GM10847 (cell line): ENCODE results near the gene ERBB4.

Source experiments
- POLR2A ChIP-seq: IDR thresholded peaks from 2 replicates; pipeline ENCODE4 v1.6.1; 2011; ENCODE audit not compliant: insufficient read length; ENCODE audit errors: extremely low read depth

Gene ERBB4

GRCh38 chr2:211404098-211404497 is 1134.5 kb downstream of the ERBB4 start:
- no peak for TF ChIP-seq POLR2A

DNA sequence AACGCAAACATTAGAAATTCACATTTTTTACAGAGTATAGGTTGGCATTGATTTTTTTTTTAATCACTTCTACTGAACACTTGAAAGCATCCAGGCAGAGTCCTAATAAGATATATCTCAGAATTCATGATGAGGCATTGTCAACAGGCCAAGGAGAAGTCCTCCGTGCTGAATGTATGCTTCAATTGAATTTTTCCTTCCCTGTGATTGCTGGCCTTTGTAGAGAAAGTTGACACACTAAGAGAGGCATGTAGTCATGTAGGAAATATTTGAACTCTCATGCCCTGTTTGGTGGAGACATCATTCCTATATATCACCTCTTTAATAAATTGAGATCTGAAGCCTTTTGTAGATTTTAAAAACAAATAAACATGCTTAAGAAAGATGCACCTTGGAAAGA is 1137.3 kb downstream of the ERBB4 start:
- TF ChIP-seq POLR2A: no peak

GRCh38 chr2:211397764-211398163 is 1140.8 kb downstream of the ERBB4 start:
- no peak for TF ChIP-seq POLR2A

GRCh38 chr2:211396815-211397214 is 1141.8 kb downstream of the ERBB4 start:
- TF ChIP-seq POLR2A: no peak

DNA sequence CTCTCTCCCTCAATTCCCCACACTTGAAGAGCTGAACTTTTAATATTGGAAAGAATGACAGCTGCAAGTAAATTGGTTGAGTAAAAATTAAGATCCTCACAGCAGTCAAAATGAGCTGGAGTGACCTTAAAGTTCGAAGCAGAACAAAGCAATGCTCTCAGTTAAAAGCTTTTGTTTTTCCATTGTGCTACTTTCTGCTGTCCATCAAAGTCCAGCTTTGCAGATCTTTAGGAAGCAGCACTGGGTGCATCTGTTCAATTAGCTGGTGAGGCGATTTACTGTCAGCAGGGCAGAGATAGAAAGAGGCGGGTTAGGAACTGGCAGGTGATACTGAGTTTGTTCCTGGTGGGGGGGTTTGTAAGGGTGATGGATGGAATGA is 1147.4 kb downstream of the ERBB4 start:
- TF ChIP-seq POLR2A: no peak

DNA sequence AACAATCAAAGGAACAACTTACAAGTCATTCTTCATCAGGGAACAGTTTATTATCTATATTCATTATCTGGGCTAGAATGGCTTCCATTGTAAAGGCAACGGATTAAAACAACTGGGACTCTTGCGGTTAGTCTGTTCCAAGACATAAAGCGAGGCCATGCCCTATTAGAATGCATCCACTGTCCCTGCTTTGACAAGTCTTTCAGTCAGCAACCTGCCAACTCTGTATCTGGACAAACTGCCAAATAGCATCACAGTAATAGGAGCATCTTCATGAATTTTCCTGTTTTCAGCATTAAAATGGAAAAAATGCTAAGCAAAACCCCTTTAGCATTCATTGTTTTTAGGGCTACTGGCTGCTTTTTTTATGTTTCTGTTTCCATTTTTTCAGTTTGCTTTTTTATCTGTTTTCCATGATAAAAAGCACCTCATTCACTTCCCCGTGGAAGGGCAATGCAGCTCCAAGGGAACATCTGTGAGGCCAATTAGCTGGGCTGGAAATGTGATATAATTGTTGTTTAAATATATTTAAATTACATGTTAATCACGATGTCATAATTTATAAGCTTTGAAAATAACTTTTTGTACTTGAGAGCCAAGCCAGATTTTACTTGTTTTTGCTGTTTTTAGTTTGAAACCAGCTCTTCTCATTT is 1147.9 kb downstream of the ERBB4 start:
- TF ChIP-seq POLR2A: no peak

DNA sequence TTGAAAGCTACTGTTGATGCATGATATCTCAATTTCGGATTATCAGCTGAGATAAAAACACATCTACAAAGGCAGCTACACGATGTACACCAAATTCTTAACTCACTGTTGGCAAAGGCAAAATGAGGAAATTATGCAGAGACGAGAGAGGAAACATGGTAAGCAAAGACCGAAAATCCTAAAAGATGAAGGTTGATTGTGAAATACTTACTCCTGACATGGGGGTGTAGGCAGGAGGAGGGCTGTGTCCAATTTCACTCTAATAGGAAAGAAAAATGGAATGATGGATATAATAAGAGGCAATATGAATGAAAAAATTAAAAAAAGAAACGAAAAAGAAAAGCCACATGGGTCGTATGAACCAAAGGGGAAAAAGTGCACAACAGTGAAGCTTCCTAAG is 1150.9 kb downstream of the ERBB4 start:
- TF ChIP-seq POLR2A: no peak

- TF ChIP-seq POLR2A: no peak
These were observed 1158.6 kb downstream of the ERBB4 start for GRCh38 chr2:211380041-211380440.

DNA sequence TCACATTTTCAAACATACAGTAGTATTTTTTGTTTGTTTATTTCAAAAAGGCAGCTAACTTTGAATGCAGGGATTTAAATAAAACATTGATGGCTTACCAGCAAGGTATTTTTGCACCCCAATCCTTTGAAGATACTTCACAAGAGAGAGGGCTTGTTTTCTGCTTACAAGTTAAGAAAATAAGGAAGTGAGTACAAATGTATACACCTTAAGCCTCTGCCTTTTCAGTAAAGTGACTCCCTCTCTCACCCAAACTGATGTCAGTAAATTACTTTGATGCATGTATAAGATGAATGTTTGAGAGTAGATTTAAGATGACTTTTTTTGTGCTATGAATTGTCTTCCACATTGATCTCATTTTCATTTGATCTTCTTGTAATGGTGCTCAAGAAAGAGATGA is 1162.2 kb downstream of the ERBB4 start:
- no peak for TF ChIP-seq POLR2A

GRCh38 chr2:211373203-211373602 is 1165.4 kb downstream of the ERBB4 start:
- no peak for TF ChIP-seq POLR2A

- TF ChIP-seq POLR2A: no peak
These were observed 1167.1 kb downstream of the ERBB4 start for GRCh38 chr2:211371465-211371864.

GRCh38 chr2:211368467-211368866 is 1170.1 kb downstream of the ERBB4 start:
- no peak for TF ChIP-seq POLR2A

GRCh38 chr2:211367711-211368110 is 1170.9 kb downstream of the ERBB4 start:
- no peak for TF ChIP-seq POLR2A

DNA sequence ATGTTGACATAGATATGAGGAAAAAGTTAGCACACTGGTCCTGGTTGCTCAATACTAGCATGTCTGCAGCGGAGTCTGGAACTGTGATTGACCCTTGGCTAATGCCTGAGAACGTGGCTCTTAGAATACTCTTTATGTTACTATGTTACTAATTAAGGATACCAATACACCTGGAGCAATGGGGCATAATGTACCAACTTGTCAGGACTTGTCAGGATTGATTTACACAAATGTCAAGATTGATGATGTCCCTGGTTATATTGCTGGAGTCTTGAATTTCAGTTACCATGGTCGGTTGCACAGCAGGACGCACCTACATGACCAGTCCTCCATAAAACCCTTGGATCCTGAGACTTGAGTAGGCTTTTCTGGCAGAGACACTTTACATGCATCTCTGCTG is 1171.3 kb downstream of the ERBB4 start:
- no peak for TF ChIP-seq POLR2A

DNA sequence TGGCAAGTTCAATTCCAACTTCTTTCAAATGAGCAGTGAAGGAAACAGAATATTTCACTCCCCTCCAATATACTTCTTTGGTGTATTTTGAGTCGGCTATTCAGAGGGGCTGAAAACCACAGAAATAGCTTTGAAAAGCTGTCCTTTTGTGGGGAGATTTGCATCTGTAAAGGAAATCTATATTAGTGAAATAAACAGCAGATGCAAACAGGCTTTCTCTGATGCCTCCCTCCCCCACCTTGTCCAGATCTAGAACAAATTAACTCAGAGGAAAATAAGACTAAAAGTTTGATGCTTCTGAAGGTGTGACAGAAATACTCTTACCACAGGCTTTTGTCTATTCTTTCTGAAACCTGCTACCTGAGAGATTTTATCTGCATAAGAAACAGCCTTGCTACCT is 1173.7 kb downstream of the ERBB4 start:
- no peak for TF ChIP-seq POLR2A

GRCh38 chr2:211361383-211361782 is 1177.2 kb downstream of the ERBB4 start:
- no peak for TF ChIP-seq POLR2A

DNA sequence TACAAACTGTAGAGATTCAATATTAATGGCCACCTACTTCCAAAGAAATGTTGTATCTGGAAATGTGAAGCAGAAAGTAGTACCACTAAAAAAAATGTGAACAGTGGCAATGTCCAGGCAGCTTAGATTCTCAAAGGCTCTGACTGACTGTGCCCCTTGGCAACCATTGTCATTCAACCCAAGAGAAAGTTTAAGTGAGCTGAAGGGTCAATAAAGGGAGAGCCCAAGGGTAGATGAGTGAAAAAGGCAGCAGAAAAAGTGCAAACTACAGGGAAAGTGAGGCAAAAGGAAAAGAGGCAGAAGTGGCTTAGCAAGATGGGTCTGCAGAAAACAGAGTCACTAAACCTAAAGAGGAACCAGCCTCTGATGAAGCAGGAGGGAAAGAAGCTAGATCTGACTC is 1179.3 kb downstream of the ERBB4 start:
- no peak for TF ChIP-seq POLR2A
